ENCODE data around the gene BABAM1. TPM values are rescaled to one million over a fixed set of nuclear protein-coding genes. Genes with fewer than 3 reads are reported as not detected.

BABAM1 gene
- total and polyA plus RNA-seq, 10 of the 15 experiments (the other 5 are each of a cell fraction or from before 2014, with no cell fraction given): 11.9 to 154 (median 103) TPM

GRCh38 chr19:17303167-17303939 lies 36.1 kb downstream of the BABAM1 start, which contains the start of gene ABHD8 (continued):
- no peak for TF ChIP-seq ZNF687 (IDR thresholded peaks at IDR 0.05)
- no peak for TF ChIP-seq ZNF274 (IDR thresholded peaks at IDR 0.05; ENCODE audit: insufficient read depth, insufficient read length)
- peak; percentile 89 for TF ChIP-seq NR2F1 (conservative IDR thresholded peaks at IDR 0.05)
- TF ChIP-seq POLR2AphosphoS2 (IDR thresholded peaks at IDR 0.05; ENCODE audit: low read depth, low read length): 0 out of 2 replicates have a peak, but pooled peaks have one; percentile 29
- no peak for TF ChIP-seq PAX8 (IDR thresholded peaks at IDR 0.05)
- 0 out of 2 replicates have a peak, but pooled peaks have one; percentile 29 for TF ChIP-seq NR2C1 (IDR thresholded peaks at IDR 0.05)
- TF ChIP-seq TCF7 (IDR thresholded peaks at IDR 0.05; ENCODE audit: borderline replicate concordance): no peak
- TF ChIP-seq ATF2 (IDR thresholded peaks at IDR 0.05; ENCODE audit: low read length): no peak
- no peak for TF ChIP-seq MYB (IDR thresholded peaks at IDR 0.05; ENCODE audit: borderline replicate concordance, low read depth, low read length)
- no peak for TF ChIP-seq ASH2L (IDR thresholded peaks at IDR 0.05; ENCODE audit: borderline replicate concordance, low read depth)
- TF ChIP-seq BHLHE40 (IDR thresholded peaks at IDR 0.05; ENCODE audit: borderline replicate concordance in 1 of 2, low read depth in 2 of 2, low read length in 1 of 2): peak; percentile 37 to 88; a peak in 3 of 4 replicates
- TF ChIP-seq PML (IDR thresholded peaks at IDR 0.05; ENCODE audit: low read length): no peak
- no peak for TF ChIP-seq NRF1 (conservative IDR thresholded peaks at IDR 0.05; ENCODE audit: low read depth, low read length)
- TF ChIP-seq HDGF (IDR thresholded peaks at IDR 0.05): no peak
- TF ChIP-seq KLF5 (IDR thresholded peaks at IDR 0.05; ENCODE audit: partially characterized antibody): no peak
- TF ChIP-seq ZBTB11 (CRISPR knock-in tag; IDR thresholded peaks at IDR 0.05): no peak
- peak; percentile 99 for TF ChIP-seq PBX3 (IDR thresholded peaks at IDR 0.05; ENCODE audit: insufficient replicate concordance, low read depth, low read length)
- no peak for TF ChIP-seq JUNB (IDR thresholded peaks at IDR 0.05)
- TF ChIP-seq RUNX3 (IDR thresholded peaks at IDR 0.05; ENCODE audit: low read length): no peak; the same call in 1 of the 2 replicates
- no peak for TF ChIP-seq MYC (IDR thresholded peaks at IDR 0.05; ENCODE audit: insufficient read depth, insufficient read length, insufficient replicate concordance, low read length, severe bottlenecking)

All from GM12878 (cell line).